A673 (cell line): ENCODE measurements around the gene LDHD. TPM values are rescaled to one million over a fixed set of nuclear protein-coding genes. Genes with fewer than 3 reads are reported as not detected.

Source experiments
- BruUV-seq: library from RNA; stranded (reverse); fragments of 400-500 nt; replicated peaks from 2 replicates; lab custom pipeline; 2021; lab: Mats Ljungman, UMichigan
- CTCF ChIA-PET: fragments of 300-600 bp; sonication (Branson Sonifier 250); formaldehyde crosslinking; loops from one replicate; lab custom pipeline; 2022; ENCODE audit warnings: antibody characterized with exemption; lab: Charles Lee
- POLR2A ChIA-PET: fragments of 300-600 bp; sonication (Branson Sonifier 250); formaldehyde crosslinking; loops from one replicate; lab custom pipeline; 2022; ENCODE audit warnings: antibody characterized with exemption; ENCODE audit not compliant: low non-redundant PET; lab: Charles Lee
- DNase-seq: peaks from one replicate; pipeline ENCODE4 v3.0.0-alpha.2; 2015; ENCODE audit warnings: low spot score
- H3K27ac ChIP-seq: fragments of 200-600 bp; sonication (generic); 2 replicates; pipeline ENCODE4 v1.5.1; 2016; ENCODE audit warnings: mixed run types, low read depth, mild to moderate bottlenecking, mixed read lengths, antibody characterized with exemption, low read length; ENCODE audit not compliant: poor library complexity, severe bottlenecking
- H3K27me3 ChIP-seq: fragments of 200-600 bp; sonication (generic); replicated peaks from 2 replicates; pipeline ENCODE4 v1.6.1; 2017; ENCODE audit warnings: mixed run types, low read depth, mild to moderate bottlenecking, mixed read lengths, antibody characterized with exemption, low read length; ENCODE audit not compliant: insufficient read depth, poor library complexity
- H3K36me3 ChIP-seq: fragments of 200-600 bp; sonication (generic); 2 replicates; pipeline ENCODE4 v1.6.1; 2016; ENCODE audit warnings: mixed run types, mild to moderate bottlenecking, mixed read lengths, antibody characterized with exemption, low read length; ENCODE audit not compliant: insufficient read depth, poor library complexity, severe bottlenecking
- H3K4me1 ChIP-seq: fragments of 200-600 bp; sonication (generic); 2 replicates; pipeline ENCODE4 v1.6.1; 2017; ENCODE audit warnings: mixed run types, mild to moderate bottlenecking, mixed read lengths, antibody characterized with exemption, low read length; ENCODE audit not compliant: insufficient read depth, poor library complexity, severe bottlenecking
- H3K4me3 ChIP-seq: fragments of 200-600 bp; sonication (generic); 2 replicates; pipeline ENCODE4 v1.5.1; 2016; ENCODE audit warnings: low read depth, mixed run types, mild to moderate bottlenecking, mixed read lengths, low read length; ENCODE audit not compliant: poor library complexity, severe bottlenecking
- H3K9me3 ChIP-seq: fragments of 200-600 bp; sonication (generic); 2 replicates; pipeline ENCODE4 v1.6.1; 2016; ENCODE audit warnings: mixed run types, low read depth, mild to moderate bottlenecking, mixed read lengths, antibody characterized with exemption, low read length; ENCODE audit not compliant: poor library complexity, severe bottlenecking
- EZH2 ChIP-seq: fragments of 200-600 bp; sonication (generic); IDR thresholded peaks from 2 replicates; pipeline ENCODE4 v1.6.1; 2017; ENCODE audit warnings: borderline replicate concordance, low read depth, mild to moderate bottlenecking, mixed read lengths, antibody characterized with exemption, low read length; ENCODE audit not compliant: poor library complexity, severe bottlenecking
- intact Hi-C: fragments of 100-400 bp; cut with micrococcal nuclease; formaldehyde crosslinking; loops from one replicate; pipeline ENCODE4 v1.10.0; 2022; ENCODE audit not compliant: unreplicated experiment
- total RNA-seq: library from RNA; stranded (reverse); gene quantifications from 2 replicates; pipeline ENCODE4 v1.2.3, GENCODE V29; 2021
- TF ChIP-seq, protein P1 (sequence below): fragments of 300-800, 200-600 bp; sonication (generic); conservative IDR thresholded peaks from 2 replicates; pipeline ENCODE4 v1.5.1; 2017; ENCODE audit warnings: low read depth, mild to moderate bottlenecking, antibody characterized with exemption, low read length, moderate library complexity, mixed read lengths

LDHD gene
- total RNA-seq, 1 experiment from 2014 or later: not detected

DNA sequence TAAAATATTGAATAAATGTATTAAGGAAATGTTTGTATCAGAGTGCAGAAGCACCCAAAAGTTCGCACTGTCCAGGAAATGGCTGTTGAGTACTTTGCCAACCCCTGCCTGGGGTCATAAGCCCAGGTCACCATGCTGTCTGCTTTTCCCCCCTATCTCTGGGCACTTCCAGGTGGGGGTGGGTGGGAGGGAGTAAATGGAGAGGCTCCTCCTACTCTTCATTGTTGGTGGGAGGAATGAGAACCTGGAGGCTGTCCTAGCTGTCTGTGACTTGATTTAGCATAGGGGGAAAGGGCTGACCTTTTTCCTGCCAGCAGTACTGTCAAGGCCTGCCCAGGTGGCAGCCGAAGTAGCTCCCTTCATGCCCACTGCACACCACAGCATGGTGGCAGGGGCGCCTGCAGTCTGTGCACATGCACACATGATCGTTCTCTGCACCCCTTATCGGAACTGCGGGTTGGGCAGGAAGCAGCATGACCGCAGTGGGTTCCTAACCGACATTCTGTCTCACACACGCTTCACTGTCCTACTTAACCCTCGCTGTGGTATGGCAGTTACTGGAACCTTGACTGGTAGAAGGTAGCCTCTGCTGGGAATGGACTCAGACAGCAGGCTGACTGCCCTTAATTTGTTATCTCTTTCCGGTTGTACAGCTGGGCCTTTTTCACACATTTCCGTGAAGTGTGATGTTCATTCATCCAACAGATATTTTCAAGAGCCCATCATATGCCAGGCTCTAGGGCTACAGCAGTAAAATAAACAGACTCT, 41.5 kb downstream of the LDHD start:
- H3K4me1 ChIP-seq: peaks cover 3% of the 10 kb centered on the region
- no TSS peak for BruUV-seq
- DNase-seq: no peak
- POLR2A ChIA-PET: interaction anchor here (0.6 kb wide), 1 partner anchor 90 kb away, joined by 5 read pairs; the partner anchor contains the start of gene WDR59
- no peaks in the 10 kb centered on the region for H3K27me3 ChIP-seq
- no peaks in the 10 kb centered on the region for H3K9me3 ChIP-seq
- CTCF ChIA-PET: no interaction called here
- TF ChIP-seq, protein P1, sequence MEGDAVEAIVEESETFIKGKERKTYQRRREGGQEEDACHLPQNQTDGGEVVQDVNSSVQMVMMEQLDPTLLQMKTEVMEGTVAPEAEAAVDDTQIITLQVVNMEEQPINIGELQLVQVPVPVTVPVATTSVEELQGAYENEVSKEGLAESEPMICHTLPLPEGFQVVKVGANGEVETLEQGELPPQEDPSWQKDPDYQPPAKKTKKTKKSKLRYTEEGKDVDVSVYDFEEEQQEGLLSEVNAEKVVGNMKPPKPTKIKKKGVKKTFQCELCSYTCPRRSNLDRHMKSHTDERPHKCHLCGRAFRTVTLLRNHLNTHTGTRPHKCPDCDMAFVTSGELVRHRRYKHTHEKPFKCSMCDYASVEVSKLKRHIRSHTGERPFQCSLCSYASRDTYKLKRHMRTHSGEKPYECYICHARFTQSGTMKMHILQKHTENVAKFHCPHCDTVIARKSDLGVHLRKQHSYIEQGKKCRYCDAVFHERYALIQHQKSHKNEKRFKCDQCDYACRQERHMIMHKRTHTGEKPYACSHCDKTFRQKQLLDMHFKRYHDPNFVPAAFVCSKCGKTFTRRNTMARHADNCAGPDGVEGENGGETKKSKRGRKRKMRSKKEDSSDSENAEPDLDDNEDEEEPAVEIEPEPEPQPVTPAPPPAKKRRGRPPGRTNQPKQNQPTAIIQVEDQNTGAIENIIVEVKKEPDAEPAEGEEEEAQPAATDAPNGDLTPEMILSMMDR: no peak
- no peak for TF ChIP-seq EZH2
- intact Hi-C loops: no loop called here
- H3K36me3 ChIP-seq: no peaks in the 10 kb centered on the region
- no peak overlapping the region for H3K27ac ChIP-seq
- no peak overlapping the region for H3K4me3 ChIP-seq

DNA sequence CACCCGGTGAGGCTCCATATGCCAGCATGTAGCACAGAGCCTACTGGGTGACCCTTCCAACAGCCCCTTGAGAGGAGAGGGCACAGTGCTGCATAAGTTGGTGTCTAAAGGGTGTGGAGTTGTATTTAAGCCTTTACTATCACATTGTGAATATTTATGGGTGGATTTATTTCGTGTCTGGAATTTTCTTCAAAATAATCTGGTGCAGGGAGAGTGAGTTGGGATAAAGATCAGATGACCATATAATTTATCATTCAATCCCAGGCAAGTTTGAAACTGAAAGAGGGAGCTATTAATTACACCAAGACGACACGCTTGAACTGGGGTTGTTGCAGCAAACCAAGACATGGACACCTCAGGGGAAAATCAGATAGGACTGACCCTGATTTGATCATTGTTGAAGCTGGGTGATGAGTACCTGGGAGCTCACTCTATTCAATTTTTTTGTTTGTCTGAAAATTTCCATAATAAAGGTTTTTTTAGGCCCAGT, 42.2 kb downstream of the LDHD start:
- no peaks in the 10 kb centered on the region for H3K36me3 ChIP-seq
- no TSS peak for BruUV-seq
- no peaks in the 10 kb centered on the region for H3K27me3 ChIP-seq
- H3K4me1 ChIP-seq: peaks cover 5% of the 10 kb centered on the region
- POLR2A ChIA-PET: interaction anchor here (0.6 kb wide), 1 partner anchor 89 kb away, joined by 5 read pairs; the partner anchor contains the start of gene WDR59
- no peaks in the 10 kb centered on the region for H3K9me3 ChIP-seq
- no peak overlapping the region for H3K27ac ChIP-seq
- intact Hi-C loops: no loop called here
- CTCF ChIA-PET: no interaction called here
- H3K4me3 ChIP-seq: no peak overlapping the region
- TF ChIP-seq EZH2: no peak
- TF ChIP-seq, protein P1: no peak
- DNase-seq: no peak

DNA sequence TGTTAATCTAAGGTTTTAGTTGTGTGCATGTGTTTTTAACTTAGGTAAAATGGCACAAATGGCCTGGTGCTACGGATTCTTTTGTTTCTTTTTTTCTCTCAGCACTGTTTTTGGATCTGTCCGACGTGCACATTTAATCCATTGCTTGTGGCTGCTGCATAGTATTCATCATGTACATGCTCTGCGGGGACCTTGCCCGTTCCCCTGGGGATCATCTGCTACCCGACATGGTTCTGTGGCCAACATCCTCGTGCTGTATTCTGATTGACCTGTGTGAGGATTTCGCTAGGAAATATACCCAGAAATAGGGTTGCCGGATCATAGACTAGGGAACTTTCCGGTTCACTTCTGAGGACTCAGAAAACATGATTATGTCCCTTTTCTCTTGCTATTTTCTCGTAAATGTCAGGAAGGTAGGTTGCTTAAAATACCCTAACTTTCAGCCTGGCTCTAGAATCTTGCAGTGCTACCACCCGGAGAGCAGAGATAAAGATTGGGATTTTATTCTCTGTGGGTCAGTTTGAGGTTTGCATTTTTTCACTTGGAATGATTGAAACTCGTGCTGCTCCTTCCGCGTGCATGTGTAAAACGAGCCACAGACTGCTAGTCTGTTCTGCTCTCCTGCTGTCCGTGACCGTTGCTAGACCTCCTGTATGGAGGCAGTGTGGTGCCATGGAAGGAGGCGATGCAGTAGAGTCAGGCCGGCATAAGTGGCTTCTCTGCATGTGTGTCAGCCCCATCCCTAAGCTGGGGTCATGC, 42.9 kb downstream of the LDHD start:
- no peak overlapping the region for H3K27ac ChIP-seq
- no peaks in the 10 kb centered on the region for H3K9me3 ChIP-seq
- DNase-seq: no peak
- intact Hi-C loops: no loop called here
- H3K36me3 ChIP-seq: no peaks in the 10 kb centered on the region
- no peak overlapping the region for H3K4me3 ChIP-seq
- peaks cover 5% of the 10 kb centered on the region for H3K4me1 ChIP-seq
- CTCF ChIA-PET: no interaction called here
- POLR2A ChIA-PET: no interaction called here
- BruUV-seq: no TSS peak
- H3K27me3 ChIP-seq: no peaks in the 10 kb centered on the region
- TF ChIP-seq EZH2: no peak
- TF ChIP-seq, protein P1: no peak
